ENCODE data around the gene SPIRE1. TPM values are rescaled to one million over a fixed set of nuclear protein-coding genes. Genes with fewer than 3 reads are reported as not detected.

The SPIRE1 gene
- total and polyA plus RNA-seq, 2 of the 4 experiments (the other 2 are of a cell fraction) = 11.6 to 31.4 TPM

DNA sequence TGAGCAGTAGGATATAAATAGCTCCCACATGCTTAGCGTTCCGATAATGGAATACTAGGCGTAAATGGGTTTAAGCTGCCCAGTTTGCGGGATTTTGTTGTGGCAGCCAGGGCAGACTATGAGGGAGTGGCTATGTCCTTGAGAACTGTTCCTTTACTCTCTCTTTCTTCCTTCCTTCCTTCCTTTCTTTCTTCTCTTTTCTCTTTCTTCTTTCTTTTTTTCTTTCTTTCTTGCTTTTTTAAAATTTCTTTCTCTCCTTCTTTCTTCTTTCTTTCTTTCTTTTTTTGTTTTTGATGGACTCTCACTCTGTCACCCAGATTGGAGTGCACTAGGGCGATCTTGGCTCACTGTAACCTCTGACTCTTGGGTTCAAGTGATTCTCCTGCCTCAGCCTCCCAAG lies 259.3 kb downstream of the SPIRE1 start:
- BruUV-seq (replicated peaks) = no TSS peak
- intact Hi-C loops (cut with micrococcal nuclease) = no loop called here
- no peak overlapping the region for H3K27ac ChIP-seq (ENCODE audit: insufficient read depth, low read length)
- in situ Hi-C loops (cut with MboI; ENCODE audit: low sequenced_read_pairs) = loop anchor here (5.0 kb wide), 1 partner anchor 134 kb away; no protein-coding TSS in a partner anchor
- no peak overlapping the region for H2BK20ac ChIP-seq (ENCODE audit: low read depth, low read length)
- H3K27me3 ChIP-seq (ENCODE audit: control insufficient read depth, insufficient read depth, low read length) = peaks cover 3% of the 10 kb centered on the region; the same call in 1 of the 2 replicates
- H3K4me3 ChIP-seq (ENCODE audit: insufficient read depth, low read depth, low read length) = no peak overlapping the region
- no peak overlapping the region for H2AFZ ChIP-seq (replicated peaks; ENCODE audit: low read length, poor library complexity)
- H3K79me1 ChIP-seq (ENCODE audit: low read depth in 1 of 2, low read length in 2 of 2) = no peaks in the 10 kb centered on the region
- H3K4me1 ChIP-seq (ENCODE audit: control insufficient read depth, insufficient read depth, low read length) = no peaks in the 10 kb centered on the region
- CTCF ChIA-PET = no interaction called here
- H2BK15ac ChIP-seq (ENCODE audit: low read depth, low read length) = no peak overlapping the region
- H3K9ac ChIP-seq (ENCODE audit: low read depth, low read length) = no peak overlapping the region
- no peak overlapping the region for H3K18ac ChIP-seq (ENCODE audit: low read depth, low read length)
- no peaks in the 10 kb centered on the region for H4K20me1 ChIP-seq (ENCODE audit: insufficient read depth, low read length)
- WGBS, 2 experiments (ENCODE audit: extremely low coverage in 2 of 2, insufficient read length in 1 of 2) = no CpG with 5 or more reads among the region's 5 CpGs
- ATAC-seq (ENCODE audit: low read depth) (no peak), DNase-seq (no peak)
- H3K23ac ChIP-seq (ENCODE audit: low read depth, low read length) = no peak overlapping the region
- H2BK120ac ChIP-seq (ENCODE audit: low read depth, low read length) = no peak overlapping the region
- no peaks in the 10 kb centered on the region for H3K9me1 ChIP-seq (ENCODE audit: insufficient read depth, low read length)
- H3K4me2 ChIP-seq (ENCODE audit: low read depth, low read length) = no peak overlapping the region
- TF ChIP-seq CEBPB (IDR thresholded peaks at IDR 0.05; ENCODE audit: low read depth, low read length) = no peak
- TF ChIP-seq RFX5 (IDR thresholded peaks at IDR 0.05; ENCODE audit: low read depth, low read length) = no peak
- H3K36me3 ChIP-seq (ENCODE audit: control insufficient read depth, insufficient read depth, low read length) = no peaks in the 10 kb centered on the region
- POLR2A ChIA-PET (ENCODE audit: unreplicated experiment) = no interaction called here
- H4K5ac ChIP-seq (ENCODE audit: low read depth, low read length) = no peak overlapping the region
- H3K4ac ChIP-seq (ENCODE audit: low read depth, low read length) = no peak overlapping the region
- H2BK5ac ChIP-seq (ENCODE audit: low read depth, low read length, poor library complexity, severe bottlenecking) = no peak overlapping the region
- no peak overlapping the region for H2AK9ac ChIP-seq (replicated peaks; ENCODE audit: low read depth, low read length, poor library complexity)
- no peak overlapping the region for H2AK5ac ChIP-seq (ENCODE audit: low read depth, low read length)
- no peaks in the 10 kb centered on the region for H3K9me3 ChIP-seq (ENCODE audit: control insufficient read depth, insufficient read depth, low read length)
- H4K8ac ChIP-seq (ENCODE audit: low read depth in 2 of 2, low read length in 2 of 2) = no peak overlapping the region
- dilution Hi-C loops (cut with HindIII; ENCODE audit: low sequenced_read_pairs, unreplicated experiment) = no loop called here
- H4K91ac ChIP-seq (ENCODE audit: insufficient read depth, low read depth, low read length) = no peak overlapping the region
- H3K56ac ChIP-seq (ENCODE audit: extremely low read depth, insufficient read depth, low read length) = no peak overlapping the region
- no peak overlapping the region for H3K14ac ChIP-seq (replicated peaks; ENCODE audit: low read depth, low read length)

Data from IMR-90 (cell line).